ENCODE results near the gene LIM2.

LIM2 gene

DNA sequence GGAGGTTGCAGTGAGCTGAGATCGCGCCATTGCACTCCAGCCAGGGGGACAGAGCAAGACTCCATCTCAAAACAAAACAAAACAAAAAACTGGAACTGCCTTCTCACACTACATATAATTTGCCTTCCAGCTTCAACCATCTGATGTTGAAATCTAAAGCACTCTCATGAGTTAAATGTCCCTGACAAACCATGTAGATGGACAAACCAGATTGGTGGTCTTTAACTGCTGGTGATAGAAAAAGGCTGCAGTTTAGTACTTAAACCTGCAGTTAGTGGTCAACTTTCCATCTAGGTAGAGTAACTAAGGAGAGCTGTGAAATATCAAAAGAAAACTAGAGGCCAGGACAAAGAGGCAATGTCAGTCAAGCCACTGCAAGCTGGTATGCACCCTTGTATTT, 8.4 kb upstream of the LIM2 start:
- DNase-seq (ENCODE audit: low read depth): no peak

DNA sequence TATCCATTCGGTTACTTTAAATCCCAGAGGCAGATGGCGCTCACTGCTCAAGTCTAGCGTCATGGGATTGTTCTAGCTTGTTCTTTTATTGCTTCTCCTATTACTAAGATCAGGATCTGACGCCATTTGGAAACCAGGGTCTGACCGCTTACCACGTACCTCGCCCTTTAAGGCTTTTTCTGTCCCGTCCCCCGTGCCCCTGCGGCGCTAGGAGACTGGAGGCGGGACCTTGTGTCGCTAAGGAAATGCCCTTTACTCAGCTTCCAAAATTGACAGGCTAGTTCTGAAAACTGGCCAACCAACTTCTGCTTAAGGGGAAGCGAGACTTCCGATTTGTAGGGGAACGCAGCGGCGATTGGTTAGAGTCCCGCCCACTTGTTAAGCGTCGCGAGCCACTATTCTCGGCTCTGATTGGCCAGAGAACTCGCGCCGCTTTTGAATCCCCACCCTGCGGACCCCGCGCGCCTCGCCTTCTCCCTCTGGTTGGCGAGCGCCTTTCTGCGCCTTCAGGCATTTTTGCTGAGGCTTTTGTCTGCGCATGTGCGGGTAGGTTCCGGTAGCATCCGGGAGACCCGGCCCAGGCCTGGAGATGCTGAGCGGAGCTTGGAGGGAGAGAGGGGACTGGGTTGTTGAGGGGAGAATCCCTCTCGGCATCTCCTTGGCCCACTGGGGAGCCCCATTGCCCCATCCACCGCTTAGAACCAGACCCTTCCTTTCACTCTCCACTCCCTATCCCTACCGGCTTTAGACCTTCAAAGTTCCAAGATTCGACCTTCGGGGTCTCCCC, 6.5 kb upstream of the LIM2 start:
- DNase-seq (ENCODE audit: low read depth): peak; percentile 94

GRCh38 chr19:51392701-51393100, 4.9 kb upstream of the LIM2 start:
- DNase-seq (ENCODE audit: low read depth): no peak

DNA sequence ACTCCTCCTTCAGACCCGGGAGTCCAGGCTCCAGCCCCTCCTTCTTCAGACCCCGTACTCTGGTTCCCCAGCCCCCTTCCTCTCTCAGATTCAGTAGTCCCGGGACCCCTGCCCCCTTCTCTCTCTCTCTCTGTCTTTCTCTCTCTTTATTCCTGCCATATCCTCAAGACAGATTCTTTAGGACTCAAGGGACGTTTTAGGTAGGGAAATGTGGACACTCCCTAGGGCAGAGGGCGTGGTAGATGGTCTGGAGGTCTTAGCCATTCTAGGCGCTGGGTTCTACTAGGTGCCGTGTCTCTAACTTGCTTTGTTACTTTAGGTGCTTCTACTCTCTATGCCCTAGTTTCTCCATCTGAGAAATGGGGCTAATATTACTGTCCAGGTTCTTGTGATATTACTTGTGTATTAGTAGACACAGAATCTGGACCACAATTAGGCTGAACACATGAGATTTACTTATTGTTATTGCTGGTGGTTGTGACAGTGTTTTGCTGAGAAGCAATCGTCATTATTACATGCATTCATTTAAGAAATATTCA, 3.4 kb upstream of the LIM2 start:
- no peak for DNase-seq (ENCODE audit: low read depth)

DNA sequence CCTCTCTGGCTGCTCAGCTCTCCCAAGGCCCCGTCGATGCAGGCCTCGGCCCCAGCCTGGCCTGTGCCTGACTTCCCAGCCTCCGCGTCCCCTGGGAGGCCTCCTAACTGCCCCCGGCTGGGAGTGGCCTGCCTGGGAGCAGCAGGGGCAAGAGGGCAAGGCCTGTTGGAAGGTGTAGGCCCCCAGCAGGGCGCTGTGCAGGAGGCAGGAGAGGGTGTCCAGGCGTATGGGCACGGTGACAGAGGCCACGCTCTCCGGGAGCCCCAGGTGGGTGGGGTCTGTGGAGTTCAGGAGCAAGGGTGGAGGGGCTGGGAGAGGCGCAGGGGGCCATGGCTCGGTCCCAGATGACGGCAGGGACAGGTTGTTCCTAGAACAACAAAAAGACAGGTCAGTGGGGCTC, 1.4 kb upstream of the LIM2 start:
- DNase-seq (ENCODE audit: low read depth): no peak

GRCh38 chr19:51386882-51387520, 773 bp downstream of the LIM2 start:
- no peak for DNase-seq (ENCODE audit: low read depth)

- no peak for DNase-seq (ENCODE audit: low read depth)
Observed at GRCh38 chr19:51382004-51382403, 5.8 kb downstream of the LIM2 start.

- no peak for DNase-seq (ENCODE audit: low read depth)
Observed at GRCh38 chr19:51380379-51380778, 7.4 kb downstream of the LIM2 start.

DNA sequence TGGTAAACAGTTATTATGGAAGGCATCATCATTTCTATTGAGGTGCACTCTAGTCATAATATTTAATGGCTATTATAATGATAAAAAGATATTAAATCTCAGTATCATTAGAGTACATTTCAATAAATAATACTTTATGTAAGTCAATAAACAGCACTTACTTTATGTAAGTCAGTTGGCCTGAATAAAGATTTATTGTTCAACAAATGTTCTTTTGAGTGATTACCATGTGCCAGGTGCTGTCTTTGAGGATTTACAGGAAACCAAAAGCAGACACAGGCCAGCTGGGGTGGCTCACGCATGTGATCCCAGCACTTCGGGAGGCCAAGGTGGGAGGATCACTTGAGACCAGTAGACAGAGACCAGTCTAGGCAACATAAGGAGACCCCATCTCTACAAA, 10.4 kb downstream of the LIM2 start:
- no peak for DNase-seq (ENCODE audit: low read depth)

DNA sequence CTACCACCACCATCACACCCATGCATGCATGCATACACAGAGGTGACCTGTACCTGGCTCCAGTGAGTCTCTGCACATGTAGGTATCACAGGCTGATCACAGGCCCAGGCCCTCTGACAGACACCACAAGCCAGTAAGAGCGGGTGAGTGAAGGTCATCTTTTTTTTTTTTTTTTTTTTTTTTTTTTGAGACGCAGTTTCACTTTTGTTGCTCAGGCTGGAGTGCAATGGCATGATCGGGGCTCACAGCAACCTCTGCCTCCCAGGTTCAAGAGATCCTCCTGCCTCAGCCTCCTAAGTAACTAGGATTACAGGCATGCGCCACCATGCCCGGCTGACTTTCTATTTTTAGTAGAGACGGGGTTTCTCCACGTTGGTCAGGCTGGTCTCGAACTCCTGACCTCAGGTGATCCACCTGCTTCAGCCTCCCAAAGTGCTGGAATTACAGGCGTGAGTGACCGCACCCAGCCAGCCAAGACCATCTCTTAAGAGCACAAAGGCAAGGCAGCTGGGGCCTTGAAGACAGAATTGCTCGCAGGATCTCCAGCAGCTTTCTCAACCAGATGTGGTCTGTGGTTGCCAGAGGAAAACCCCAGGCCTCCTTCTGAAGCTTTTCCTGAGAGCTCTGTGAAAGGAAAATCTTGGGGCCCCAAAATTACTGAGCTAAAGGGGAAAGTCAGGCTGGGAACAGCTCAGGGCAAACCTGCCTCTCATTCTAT, 12.1 kb downstream of the LIM2 start:
- no peak for DNase-seq (ENCODE audit: low read depth)

- DNase-seq (ENCODE audit: low read depth): peak; percentile 77
Observed at GRCh38 chr19:51372649-51373504, 14.9 kb downstream of the LIM2 start, which contains the start of gene NKG7. Gene NKG7 (minus strand): TSS chr19:51372654. CDS start chr19:51372535, 119 bp downstream.

DNA sequence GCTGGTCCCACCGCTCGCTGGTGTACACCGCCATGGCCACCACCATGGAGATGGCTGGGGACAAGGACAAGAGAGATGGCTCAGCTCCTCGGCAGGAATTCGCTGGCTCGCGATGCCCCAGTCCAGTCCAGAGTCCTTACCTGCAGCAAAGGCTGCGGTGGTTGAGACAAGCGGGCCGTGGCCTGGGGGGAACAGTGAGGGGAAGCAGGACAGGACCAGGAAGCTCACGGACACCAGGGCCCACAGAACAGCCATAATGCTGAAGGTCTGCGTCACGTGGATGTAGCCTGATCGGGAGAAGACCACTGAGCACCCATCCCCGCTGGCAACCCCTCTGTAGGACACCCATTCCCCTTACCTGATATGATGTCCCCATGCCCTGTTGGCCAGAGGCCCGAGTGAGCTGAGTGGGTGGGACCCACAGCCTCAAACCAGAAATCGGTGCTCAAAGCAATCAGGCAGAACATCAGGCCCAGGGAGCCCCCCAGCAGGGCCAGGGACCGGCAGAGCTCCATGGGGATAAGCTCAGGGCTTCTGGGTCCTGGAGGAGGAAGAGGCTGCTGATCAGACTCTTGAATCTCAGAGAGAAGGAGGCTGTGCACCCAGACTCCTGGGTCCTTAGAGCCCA, 15.6 kb downstream of the LIM2 start:
- DNase-seq (ENCODE audit: low read depth): no peak

DNA sequence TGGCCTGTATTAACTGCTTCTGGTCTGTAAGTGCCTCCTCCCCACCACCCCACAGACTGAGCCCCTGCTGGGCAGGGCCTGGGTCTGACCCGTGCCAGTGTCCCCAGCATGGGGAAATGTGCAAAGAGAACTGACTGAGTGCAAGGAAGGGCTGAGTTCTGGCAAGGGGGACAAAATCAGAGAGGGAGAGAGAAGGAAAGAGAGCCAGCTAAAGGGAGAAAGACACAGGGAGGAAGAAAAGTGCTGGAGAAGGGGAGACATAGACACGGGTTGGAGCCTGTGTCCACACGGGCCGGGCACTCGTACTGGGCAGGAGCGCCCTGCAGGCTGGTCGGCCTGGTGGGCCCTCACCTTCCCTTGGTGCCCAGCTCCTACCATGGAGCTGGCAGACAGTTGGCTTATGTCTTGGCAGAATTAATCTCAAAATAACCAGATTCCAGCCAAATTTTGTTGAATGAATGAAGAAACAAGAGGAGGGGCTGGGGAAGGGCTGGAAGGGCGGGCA, 16.5 kb downstream of the LIM2 start:
- DNase-seq (ENCODE audit: low read depth): no peak

GRCh38 chr19:51370230-51370629, 17.5 kb downstream of the LIM2 start:
- no peak for DNase-seq (ENCODE audit: low read depth)

DNA sequence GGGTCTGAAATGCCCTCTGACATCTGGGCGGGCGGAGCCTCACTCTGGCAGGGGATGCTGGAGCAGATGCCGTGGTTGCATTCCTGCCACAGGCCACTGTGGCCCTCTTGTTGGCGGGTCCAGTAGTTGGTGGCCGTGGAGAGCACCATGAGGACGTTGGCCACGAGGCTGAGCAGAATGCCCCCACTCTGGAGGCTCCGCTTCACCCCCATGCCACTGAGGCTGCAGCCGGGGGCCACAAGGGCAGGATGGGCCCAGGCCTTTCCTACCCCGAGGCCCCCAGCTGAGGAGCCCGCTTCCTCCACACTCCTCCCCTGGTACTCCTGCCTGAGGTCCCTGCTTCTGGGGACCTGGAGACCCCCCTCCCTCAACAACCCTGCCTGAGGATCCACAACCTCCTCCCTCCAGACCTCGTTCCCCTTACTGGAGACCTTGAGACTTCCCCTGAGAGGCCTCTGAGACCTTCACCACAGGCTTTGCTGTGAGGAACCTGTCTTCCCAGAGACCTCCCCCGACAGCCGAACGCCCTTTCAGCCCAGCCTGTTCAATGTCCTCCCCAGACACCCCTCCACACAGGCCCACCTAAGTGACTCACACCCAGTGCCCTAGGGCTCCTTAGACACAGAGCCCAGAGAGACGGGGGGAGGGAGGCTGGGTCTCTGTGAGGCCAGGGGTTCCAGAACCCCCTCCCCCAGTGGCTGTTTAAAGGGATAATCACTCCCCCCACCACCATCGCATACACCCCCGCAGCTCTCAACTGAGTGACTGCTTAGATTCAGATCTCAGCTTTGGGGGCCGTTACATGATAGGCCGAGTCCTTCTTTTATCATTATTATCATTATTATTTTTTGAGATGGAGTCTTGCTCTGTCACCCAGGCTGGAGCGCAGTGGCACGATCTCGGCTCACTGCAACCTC, 19.1 kb downstream of the LIM2 start, which contains the start of gene CLDND2:
Gene CLDND2, minus strand, starts transcription at position 638 of the 917 bp plus-strand sequence. Its CDS starts 426 bp downstream, at position 212.
- DNase-seq (ENCODE audit: low read depth): no peak

DNA sequence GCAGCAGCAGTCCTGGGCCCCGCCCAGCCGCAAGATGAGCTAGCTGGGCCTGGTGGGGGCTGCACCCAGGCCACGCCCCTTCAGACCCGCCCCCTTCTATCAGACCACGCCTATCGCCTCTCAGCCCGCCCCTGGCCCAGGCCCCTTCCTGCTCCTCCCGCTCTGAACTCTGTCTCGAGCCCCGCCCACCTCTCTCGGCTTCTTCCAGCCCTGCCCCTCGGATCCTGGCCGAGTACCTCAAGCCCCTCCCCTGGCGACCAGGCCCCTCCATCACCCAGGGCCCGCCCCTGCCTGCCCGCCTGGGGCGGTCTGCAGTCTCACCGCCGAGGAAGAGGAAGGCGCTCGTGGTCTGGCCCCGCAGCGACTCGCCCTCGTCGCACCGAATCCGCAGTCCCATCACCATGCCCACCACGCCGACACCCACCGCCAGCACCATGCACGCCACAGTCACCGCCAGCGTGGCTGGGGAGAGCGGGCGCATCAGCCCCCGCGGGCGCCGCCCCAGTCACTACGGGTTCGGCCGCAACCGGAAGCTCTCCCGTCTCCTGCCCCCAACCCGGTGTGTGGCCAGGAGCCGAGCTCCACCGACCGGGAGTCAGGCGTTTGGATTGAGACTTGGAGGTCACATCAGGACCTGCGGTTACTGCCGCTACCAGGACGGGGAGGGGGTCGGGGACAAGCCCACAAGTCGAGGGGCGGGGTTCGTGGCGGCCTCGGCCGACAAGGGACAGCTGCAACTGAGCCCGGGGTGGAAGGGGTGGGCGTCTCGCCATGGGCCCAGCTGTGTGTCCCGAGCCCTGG, 20.0 kb downstream of the LIM2 start:
- DNase-seq (ENCODE audit: low read depth): peak; percentile 100

GRCh38 chr19:51367255-51367564, 20.6 kb downstream of the LIM2 start:
- DNase-seq (ENCODE audit: low read depth): no peak

DNA sequence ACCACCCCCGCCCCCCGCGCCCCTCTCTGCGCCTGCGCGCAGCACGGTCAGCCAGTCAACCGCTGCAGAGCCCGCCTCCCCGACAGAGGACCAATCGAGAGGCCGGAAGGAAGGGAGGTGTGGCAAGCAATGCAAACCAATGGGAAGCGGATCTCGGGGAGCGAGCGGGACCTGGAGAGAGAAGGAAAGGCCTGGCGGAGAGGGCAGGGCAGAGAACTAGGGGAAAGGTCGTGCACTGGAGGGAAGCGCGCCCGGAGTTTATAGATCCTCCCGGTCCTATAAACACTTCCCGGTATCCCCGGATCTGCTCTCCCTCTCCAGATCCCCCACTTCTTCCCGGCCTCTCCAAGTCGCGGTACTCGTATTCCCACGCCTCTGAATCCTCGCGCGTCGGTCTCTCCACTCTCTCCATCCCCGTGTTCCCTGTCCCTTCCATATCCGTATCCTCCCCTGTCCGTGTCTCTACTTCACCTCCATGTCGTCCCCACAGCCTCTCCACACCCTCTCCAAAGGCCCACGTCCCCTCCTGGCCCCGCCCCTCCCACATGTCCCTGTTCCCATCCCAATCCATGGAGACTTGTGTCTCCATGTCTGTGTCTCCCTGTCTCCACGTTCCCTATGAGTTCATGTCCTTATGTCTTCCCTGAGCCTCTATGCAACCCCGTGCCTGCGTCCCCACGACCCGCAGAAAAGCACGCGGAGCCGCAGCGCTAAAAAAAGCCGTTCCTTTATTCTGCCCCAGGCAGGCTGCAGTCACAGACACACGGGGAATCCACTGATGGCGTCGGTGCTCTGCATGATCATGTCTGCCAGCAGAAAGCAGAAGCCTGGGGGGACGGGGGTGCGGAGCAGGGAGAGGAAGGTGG, 21.2 kb downstream of the LIM2 start:
- DNase-seq (ENCODE audit: low read depth): peak; percentile 93

Measured in activated T-cell treated with anti-CD3 and anti-CD28 coated beads for 48 hours (primary cell).